GM12878 (cell line): ENCODE data around the gene COL4A2. TPM values are rescaled to one million over a fixed set of nuclear protein-coding genes. Genes with fewer than 3 reads are reported as not detected.

Source experiments
- CREB1 ChIP-seq: IDR thresholded peaks from 2 replicates; pipeline ENCODE4 v1.6.1; 2012; ENCODE audit warnings: low read depth, mild to moderate bottlenecking, inconsistent platforms
- E4F1 ChIP-seq: fragments of 450-650 bp; IDR thresholded peaks from 2 replicates; pipeline ENCODE4 v1.6.1; 2018; ENCODE audit warnings: borderline replicate concordance, mild to moderate bottlenecking; ENCODE audit not compliant: partially characterized antibody
- ELK1 ChIP-seq: IDR thresholded peaks from 2 replicates; pipeline ENCODE4 v1.6.1; 2012; ENCODE audit warnings: low read depth, low read length, improper control_type of control experiment
- ETV6 ChIP-seq, 2 experiments: fragments of 450-650 bp in 1 of 2; IDR thresholded peaks in 1 of 2; conservative IDR thresholded peaks in 1 of 2; 2 replicates each; pipeline ENCODE4 v1.6.1; 2014; ENCODE audit warnings: antibody characterized with exemption in 1 of 2, borderline replicate concordance in 1 of 2, low read depth in 1 of 2, mild to moderate bottlenecking in 1 of 2, moderate library complexity in 1 of 2
- HDAC6 ChIP-seq: fragments of 200-600 bp; sonication (generic); IDR thresholded peaks from one replicate; pipeline ENCODE4 v1.8.0; 2017; ENCODE audit warnings: antibody characterized with exemption; ENCODE audit not compliant: unreplicated experiment
- JUNB ChIP-seq: IDR thresholded peaks from 2 replicates; pipeline ENCODE4 v1.6.1; 2016; ENCODE audit warnings: antibody characterized with exemption, mild to moderate bottlenecking
- KAT2A ChIP-seq: conservative IDR thresholded peaks from 2 replicates; pipeline ENCODE4 v1.6.1; 2011; ENCODE audit warnings: low read depth, low read length; ENCODE audit not compliant: control insufficient read depth
- KDM1A ChIP-seq: fragments of 200-600 bp; sonication (generic); IDR thresholded peaks from 2 replicates; pipeline ENCODE4 v1.6.1; 2016; ENCODE audit warnings: borderline replicate concordance
- LARP7 ChIP-seq: fragments of 450-650 bp; IDR thresholded peaks from 2 replicates; pipeline ENCODE4 v1.6.1; 2017; ENCODE audit warnings: mild to moderate bottlenecking
- MEF2A ChIP-seq: IDR thresholded peaks from 2 replicates; pipeline ENCODE4 v1.6.1; 2011; ENCODE audit warnings: low read depth, mild to moderate bottlenecking, low read length, moderate library complexity; ENCODE audit not compliant: insufficient read depth
- NR2C2 ChIP-seq: IDR thresholded peaks from 2 replicates; pipeline ENCODE4 v1.6.1; 2011; ENCODE audit warnings: borderline replicate concordance, low read depth; ENCODE audit not compliant: control insufficient read depth, insufficient read length
- RAD21 ChIP-seq: IDR thresholded peaks from 2 replicates; pipeline ENCODE4 v1.6.1; 2011; ENCODE audit warnings: mild to moderate bottlenecking, low read depth, low read length, moderate library complexity; ENCODE audit not compliant: insufficient read depth
- RELA ChIP-seq: fragments of 450-650 bp; IDR thresholded peaks from 2 replicates; pipeline ENCODE4 v1.8.0; 2014; ENCODE audit warnings: borderline replicate concordance; ENCODE audit not compliant: partially characterized antibody
- TARDBP ChIP-seq: IDR thresholded peaks from 2 replicates; pipeline ENCODE4 v1.6.1; 2016; ENCODE audit warnings: borderline replicate concordance
- WRNIP1 ChIP-seq: IDR thresholded peaks from 2 replicates; pipeline ENCODE4 v1.6.1; 2011; ENCODE audit warnings: low read depth, low read length, improper control_type of control experiment, borderline replicate concordance
- YBX1 ChIP-seq: fragments of 450-650 bp; IDR thresholded peaks from 2 replicates; pipeline ENCODE4 v1.6.1; 2016; ENCODE audit warnings: antibody characterized with exemption
- YY1 ChIP-seq: IDR thresholded peaks from 2 replicates; pipeline ENCODE4 v1.6.1; 2011; ENCODE audit warnings: low read depth, mild to moderate bottlenecking, low read length
- ZZZ3 ChIP-seq: IDR thresholded peaks from 2 replicates; pipeline ENCODE4 v1.6.1; 2011; ENCODE audit warnings: low read depth; ENCODE audit not compliant: control insufficient read depth, insufficient read length
- polyA plus RNA-seq, 11 experiments: library from polyadenylated mRNA; depleted of rRNA in 4 of 11; unstranded in 6 of 11; stranded (reverse) in 5 of 11; fragments of >200 nt; fragmentation: Nextera tagmentation in 4 of 11; fragmentation: Illumina TruSeq in 1 of 11; extraction: Ambion mirVana in 4 of 11; extraction: Trizol in 1 of 11; gene quantifications; 1 replicate in 1 of 11; 2 replicates in 10 of 11; pipeline versions ENCODE4 v1.2.1 to v1.2.3, GENCODE V29; 2011 to 2016; ENCODE audit warnings: inconsistent platforms in 2 of 11, missing spikeins in 2 of 11, low read depth in 1 of 11
- total RNA-seq, 4 experiments: library from RNA; depleted of rRNA in 3 of 4; stranded (reverse); fragments of >200 nt in 3 of 4; fragmentation: Illumina TruSeq in 1 of 4; extraction: Trizol in 1 of 4; gene quantifications; 2 replicates each; pipeline versions ENCODE4 v1.2.1 to v1.2.3, GENCODE V29; 2013 to 2021
- TF ChIP-seq, protein P1 (sequence below), 3 experiments: IDR thresholded peaks in 2 of 3; conservative IDR thresholded peaks in 1 of 3; 2 replicates each; pipeline ENCODE4 v1.5.1; 2011; ENCODE audit warnings: low read depth in 3 of 3, low read length in 3 of 3, mild to moderate bottlenecking in 3 of 3, control low read depth in 2 of 3, moderate library complexity in 2 of 3, inconsistent platforms in 1 of 3, mixed read lengths in 1 of 3; ENCODE audit not compliant: control insufficient read depth in 2 of 3, insufficient read depth in 1 of 3; ENCODE audit errors: extremely low read depth in 1 of 3
- TF ChIP-seq, protein P2 (sequence below): fragments of 450-650 bp; IDR thresholded peaks from 2 replicates; pipeline ENCODE4 v1.6.1; 2017; ENCODE audit warnings: mild to moderate bottlenecking, low read depth, inconsistent platforms; ENCODE audit not compliant: poor library complexity, severe bottlenecking
- TF ChIP-seq, protein P3 (sequence below): IDR thresholded peaks from 2 replicates; pipeline ENCODE4 v1.6.1; 2011; ENCODE audit warnings: mild to moderate bottlenecking, low read depth, low read length, moderate library complexity; ENCODE audit not compliant: insufficient replicate concordance

Gene COL4A2
- total and polyA plus RNA-seq, 10 of the 15 experiments (the other 5 are each of a cell fraction or from before 2014, with no cell fraction given): 0.16 to 1.6 (median 0.62) TPM; not detected in 3

GRCh38 chr13:110561344-110562035 lies 254.4 kb downstream of the COL4A2 start, which contains the start of gene RAB20 (continued):
- TF ChIP-seq, protein P1, sequence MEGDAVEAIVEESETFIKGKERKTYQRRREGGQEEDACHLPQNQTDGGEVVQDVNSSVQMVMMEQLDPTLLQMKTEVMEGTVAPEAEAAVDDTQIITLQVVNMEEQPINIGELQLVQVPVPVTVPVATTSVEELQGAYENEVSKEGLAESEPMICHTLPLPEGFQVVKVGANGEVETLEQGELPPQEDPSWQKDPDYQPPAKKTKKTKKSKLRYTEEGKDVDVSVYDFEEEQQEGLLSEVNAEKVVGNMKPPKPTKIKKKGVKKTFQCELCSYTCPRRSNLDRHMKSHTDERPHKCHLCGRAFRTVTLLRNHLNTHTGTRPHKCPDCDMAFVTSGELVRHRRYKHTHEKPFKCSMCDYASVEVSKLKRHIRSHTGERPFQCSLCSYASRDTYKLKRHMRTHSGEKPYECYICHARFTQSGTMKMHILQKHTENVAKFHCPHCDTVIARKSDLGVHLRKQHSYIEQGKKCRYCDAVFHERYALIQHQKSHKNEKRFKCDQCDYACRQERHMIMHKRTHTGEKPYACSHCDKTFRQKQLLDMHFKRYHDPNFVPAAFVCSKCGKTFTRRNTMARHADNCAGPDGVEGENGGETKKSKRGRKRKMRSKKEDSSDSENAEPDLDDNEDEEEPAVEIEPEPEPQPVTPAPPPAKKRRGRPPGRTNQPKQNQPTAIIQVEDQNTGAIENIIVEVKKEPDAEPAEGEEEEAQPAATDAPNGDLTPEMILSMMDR (IDR thresholded peaks at IDR 0.05 in 2 of 3, conservative IDR thresholded peaks at IDR 0.05 in 1 of 3; ENCODE audit: control insufficient read depth in 2 of 3, extremely low read depth in 1 of 3, insufficient read depth in 1 of 3, low read depth in 3 of 3, low read length in 3 of 3): no peak
- TF ChIP-seq NR2C2 (no peak), E4F1 (no peak), RELA (no peak), LARP7 (peak; percentile 68; the same call in 1 of the 2 replicates), ELK1 (no peak), ETV6 (conservative IDR thresholded peaks at IDR 0.05 in 1 of 2, IDR thresholded peaks at IDR 0.05 in 1 of 2; ENCODE audit: borderline replicate concordance in 1 of 2, low read depth in 1 of 2) (no peak), JUNB (no peak), KAT2A (no peak), YBX1 (no peak), YY1 (peak; percentile 23), WRNIP1 (no peak), CREB1 (no peak), HDAC6 (peak; percentile 99), MEF2A (no peak), ZZZ3 (no peak), KDM1A (no peak), RAD21 (peak; percentile 7; the same call in 1 of the 2 replicates), TARDBP (no peak)
- TF ChIP-seq, protein P2, sequence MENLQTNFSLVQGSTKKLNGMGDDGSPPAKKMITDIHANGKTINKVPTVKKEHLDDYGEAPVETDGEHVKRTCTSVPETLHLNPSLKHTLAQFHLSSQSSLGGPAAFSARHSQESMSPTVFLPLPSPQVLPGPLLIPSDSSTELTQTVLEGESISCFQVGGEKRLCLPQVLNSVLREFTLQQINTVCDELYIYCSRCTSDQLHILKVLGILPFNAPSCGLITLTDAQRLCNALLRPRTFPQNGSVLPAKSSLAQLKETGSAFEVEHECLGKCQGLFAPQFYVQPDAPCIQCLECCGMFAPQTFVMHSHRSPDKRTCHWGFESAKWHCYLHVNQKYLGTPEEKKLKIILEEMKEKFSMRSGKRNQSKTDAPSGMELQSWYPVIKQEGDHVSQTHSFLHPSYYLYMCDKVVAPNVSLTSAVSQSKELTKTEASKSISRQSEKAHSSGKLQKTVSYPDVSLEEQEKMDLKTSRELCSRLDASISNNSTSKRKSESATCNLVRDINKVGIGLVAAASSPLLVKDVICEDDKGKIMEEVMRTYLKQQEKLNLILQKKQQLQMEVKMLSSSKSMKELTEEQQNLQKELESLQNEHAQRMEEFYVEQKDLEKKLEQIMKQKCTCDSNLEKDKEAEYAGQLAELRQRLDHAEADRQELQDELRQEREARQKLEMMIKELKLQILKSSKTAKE: no peak
- TF ChIP-seq, protein P3, sequence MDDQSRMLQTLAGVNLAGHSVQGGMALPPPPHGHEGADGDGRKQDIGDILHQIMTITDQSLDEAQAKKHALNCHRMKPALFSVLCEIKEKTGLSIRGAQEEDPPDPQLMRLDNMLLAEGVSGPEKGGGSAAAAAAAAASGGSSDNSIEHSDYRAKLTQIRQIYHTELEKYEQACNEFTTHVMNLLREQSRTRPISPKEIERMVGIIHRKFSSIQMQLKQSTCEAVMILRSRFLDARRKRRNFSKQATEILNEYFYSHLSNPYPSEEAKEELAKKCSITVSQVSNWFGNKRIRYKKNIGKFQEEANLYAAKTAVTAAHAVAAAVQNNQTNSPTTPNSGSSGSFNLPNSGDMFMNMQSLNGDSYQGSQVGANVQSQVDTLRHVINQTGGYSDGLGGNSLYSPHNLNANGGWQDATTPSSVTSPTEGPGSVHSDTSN: no peak
